Measurements from ENCODE around the gene NKAIN2. TPM values are rescaled to one million over a fixed set of nuclear protein-coding genes. Genes with fewer than 3 reads are reported as not detected.

Gene NKAIN2
- polyA plus RNA-seq, 1 donor (not counting 4 experiments of a cell fraction or from before 2014, with no cell fraction given), result 0.13 TPM

- no peaks in the 10 kb centered on the region for H3K79me2 ChIP-seq (ENCODE audit: control insufficient read depth, insufficient read depth, low read length)
- no peak overlapping the region for H3K9ac ChIP-seq (ENCODE audit: control insufficient read depth, extremely low read depth, insufficient read depth, low read length)
- no peaks in the 10 kb centered on the region for H3K36me3 ChIP-seq (ENCODE audit: control insufficient read depth in 2 of 2, extremely low read depth in 1 of 2, insufficient read depth in 2 of 2, low read length in 2 of 2)
- dilution Hi-C loops (cut with MboI; ENCODE audit: extremely low pct_ligation_motif_present, low sequenced_read_pairs), result no loop called here
- no peak for FAIRE-seq
- TF ChIP-seq CTCF (optimal IDR thresholded peaks at IDR 0.05 in 1 of 3, IDR thresholded peaks at IDR 0.05 in 1 of 3, conservative IDR thresholded peaks at IDR 0.05 in 1 of 3; ENCODE audit: extremely low read depth in 1 of 3, insufficient read depth in 2 of 3, low read length in 3 of 3) (peak; percentile 70 to 89 (median 77)), EZH2 (IDR thresholded peaks at IDR 0.05; ENCODE audit: low read length) (no peak)
- H3K4me3 ChIP-seq (ENCODE audit: control insufficient read depth in 2 of 3, extremely low read depth in 1 of 3, insufficient read depth in 2 of 3, low read depth in 1 of 3, low read length in 3 of 3), result no peak overlapping the region
- no peak for DNase-seq (ENCODE audit: low read depth, low spot score)
- no peak overlapping the region for H2AFZ ChIP-seq (ENCODE audit: control insufficient read depth, low read length)
- peaks cover 10% of the 10 kb centered on the region for H3K4me1 ChIP-seq (ENCODE audit: control insufficient read depth, extremely low read depth, insufficient read depth, low read length)
- H3K4me2 ChIP-seq (ENCODE audit: control insufficient read depth, extremely low read depth, insufficient read depth, low read depth, low read length), result no peak overlapping the region
- no peaks in the 10 kb centered on the region for H4K20me1 ChIP-seq (ENCODE audit: control insufficient read depth, extremely low read depth, insufficient read depth, low read length)
- no peak overlapping the region for H3K27ac ChIP-seq (ENCODE audit: control insufficient read depth, insufficient read depth, low read length)
- peaks cover 1% of the 10 kb centered on the region for H3K27me3 ChIP-seq (ENCODE audit: control insufficient read depth, extremely low read depth, insufficient read depth, low read length)
- H3K9me3 ChIP-seq (ENCODE audit: control insufficient read depth, low read depth, low read length), result no peaks in the 10 kb centered on the region
- no peaks in the 10 kb centered on the region for H3K9me1 ChIP-seq (ENCODE audit: control insufficient read depth, extremely low read depth, insufficient read depth, low read length)
Measured at GRCh38 chr6:124795643-124796463, 992.2 kb downstream of the NKAIN2 start.

- no peak overlapping the region for H3K9ac ChIP-seq (ENCODE audit: control insufficient read depth, extremely low read depth, insufficient read depth, low read length)
- H3K9me1 ChIP-seq (ENCODE audit: control insufficient read depth, extremely low read depth, insufficient read depth, low read length), result no peaks in the 10 kb centered on the region
- H3K4me3 ChIP-seq (ENCODE audit: control insufficient read depth in 2 of 3, extremely low read depth in 1 of 3, insufficient read depth in 2 of 3, low read depth in 1 of 3, low read length in 3 of 3), result no peak overlapping the region
- peaks cover 7% of the 10 kb centered on the region for H3K27me3 ChIP-seq (ENCODE audit: control insufficient read depth, extremely low read depth, insufficient read depth, low read length)
- no peak for TF ChIP-seq EZH2 (IDR thresholded peaks at IDR 0.05; ENCODE audit: low read length)
- no peak for TF ChIP-seq CTCF (optimal IDR thresholded peaks at IDR 0.05 in 1 of 3, IDR thresholded peaks at IDR 0.05 in 1 of 3, conservative IDR thresholded peaks at IDR 0.05 in 1 of 3; ENCODE audit: extremely low read depth in 1 of 3, insufficient read depth in 2 of 3, low read length in 3 of 3)
- no peak for DNase-seq (ENCODE audit: low read depth, low spot score)
- no peaks in the 10 kb centered on the region for H3K36me3 ChIP-seq (ENCODE audit: control insufficient read depth in 2 of 2, extremely low read depth in 1 of 2, insufficient read depth in 2 of 2, low read length in 2 of 2)
- H3K27ac ChIP-seq (ENCODE audit: control insufficient read depth, insufficient read depth, low read length), result no peak overlapping the region
- H4K20me1 ChIP-seq (ENCODE audit: control insufficient read depth, extremely low read depth, insufficient read depth, low read length), result no peaks in the 10 kb centered on the region
- H3K4me1 ChIP-seq (ENCODE audit: control insufficient read depth, extremely low read depth, insufficient read depth, low read length), result peaks cover 10% of the 10 kb centered on the region
- H2AFZ ChIP-seq (ENCODE audit: control insufficient read depth, low read length), result no peak overlapping the region
- no peak overlapping the region for H3K4me2 ChIP-seq (ENCODE audit: control insufficient read depth, extremely low read depth, insufficient read depth, low read depth, low read length)
- no peak for FAIRE-seq
- H3K79me2 ChIP-seq (ENCODE audit: control insufficient read depth, insufficient read depth, low read length), result no peaks in the 10 kb centered on the region
- dilution Hi-C loops (cut with MboI; ENCODE audit: extremely low pct_ligation_motif_present, low sequenced_read_pairs), result no loop called here
- H3K9me3 ChIP-seq (ENCODE audit: control insufficient read depth, low read depth, low read length), result no peaks in the 10 kb centered on the region
Measured at GRCh38 chr6:124796464-124796970, 992.9 kb downstream of the NKAIN2 start.
